Measurements from ENCODE around the gene COQ10B.
"Not testable (repeated sequence)": the region's sequence is repeated elsewhere in the genome, so short reads cannot be mapped to it uniquely, and the experiment has no call there.

Gene COQ10B

GRCh38 chr2:197453123-197453913 lies at the start of gene COQ10B:
Gene COQ10B, plus strand, starts transcription at chr2:197453552. Its CDS starts 9 bp downstream, at chr2:197453561.
- peak; percentile 86 for DNase-seq

- DNase-seq: no peak
Observed at GRCh38 chr2:197405582-197405981, 47.8 kb upstream of the COQ10B start.

- no peak for DNase-seq
Observed at GRCh38 chr2:197414039-197414438, 39.3 kb upstream of the COQ10B start.

- no peak for DNase-seq
Observed at GRCh38 chr2:197414515-197414914, 38.8 kb upstream of the COQ10B start.

GRCh38 chr2:197416268-197416667 lies 37.1 kb upstream of the COQ10B start:
- no peak for DNase-seq

- no peak for DNase-seq
Observed at GRCh38 chr2:197419438-197419837, 33.9 kb upstream of the COQ10B start.

GRCh38 chr2:197423307-197423706 lies 30.0 kb upstream of the COQ10B start:
- DNase-seq: no peak

GRCh38 chr2:197425550-197425949 lies 27.8 kb upstream of the COQ10B start:
- no peak for DNase-seq

GRCh38 chr2:197426723-197427603 lies 26.4 kb upstream of the COQ10B start:
- no peak for DNase-seq

GRCh38 chr2:197427986-197428385 lies 25.4 kb upstream of the COQ10B start:
- no peak for DNase-seq

- no peak for DNase-seq
Observed at GRCh38 chr2:197431858-197432257, 21.5 kb upstream of the COQ10B start.

- DNase-seq: not testable (repeated sequence)
Observed at GRCh38 chr2:197432527-197432926, 20.8 kb upstream of the COQ10B start.

GRCh38 chr2:197433780-197434438 lies 19.4 kb upstream of the COQ10B start:
- no peak for DNase-seq

GRCh38 chr2:197434541-197435513 lies 18.5 kb upstream of the COQ10B start, which contains the start of gene SF3B1:
Gene SF3B1, minus strand, starts transcription at chr2:197435028. Its CDS starts 29 bp downstream, at chr2:197434999.
- peak; percentile 54 for DNase-seq

GRCh38 chr2:197435598-197436420 lies 17.5 kb upstream of the COQ10B start:
- DNase-seq: no peak

- no peak for DNase-seq
Observed at GRCh38 chr2:197437380-197437779, 16.0 kb upstream of the COQ10B start.

- no peak for DNase-seq
Observed at GRCh38 chr2:197442857-197443256, 10.5 kb upstream of the COQ10B start.

GRCh38 chr2:197445746-197446145 lies 7.6 kb upstream of the COQ10B start:
- no peak for DNase-seq

GRCh38 chr2:197446844-197447243 lies 6.5 kb upstream of the COQ10B start:
- DNase-seq: no peak

- DNase-seq: no peak
Observed at GRCh38 chr2:197450465-197450864, 2.9 kb upstream of the COQ10B start.

- not testable (repeated sequence) for DNase-seq
Observed at GRCh38 chr2:197450935-197451358, 2.4 kb upstream of the COQ10B start.

Measured in NCI-H187 treated with DMSO at 0.1 percent for 48 hours (cell line).